Measurements from ENCODE around the gene ANGEL1.
A peak's percentile ranks its signal among the peaks of the same experiment; 100 is the strongest.

The ANGEL1 gene

GRCh38 chr14:76771437-76771980, 41.2 kb downstream of the ANGEL1 start:
- no peak overlapping the region for H3K9ac ChIP-seq (ENCODE audit: low read length in 2 of 2)
- H3K27me3 ChIP-seq (ENCODE audit: control insufficient read depth in 1 of 2, insufficient read depth in 2 of 2, low read length in 2 of 2) = no peaks in the 10 kb centered on the region
- no peaks in the 10 kb centered on the region for H3K9me3 ChIP-seq (ENCODE audit: control insufficient read depth in 2 of 2, low read length in 2 of 2)
- no peak overlapping the region for H3K27ac ChIP-seq (ENCODE audit: low read length)
- peaks cover 6% of the 10 kb centered on the region for H3K4me1 ChIP-seq (ENCODE audit: control insufficient read depth, insufficient read depth, low read length)
- H3K4me3 ChIP-seq (ENCODE audit: low read length in 2 of 2) = no peak overlapping the region
- H3K36me3 ChIP-seq (ENCODE audit: control insufficient read depth in 2 of 2, insufficient read depth in 2 of 2, low read length in 2 of 2) = no peaks in the 10 kb centered on the region

GRCh38 chr14:76770521-76771436, 41.9 kb downstream of the ANGEL1 start:
- Histone ChIP-seq H3K4me3 (ENCODE audit: low read length in 2 of 2) (no peak overlapping the region), H3K4me1 (ENCODE audit: control insufficient read depth, insufficient read depth, low read length) (peaks cover 6% of the 10 kb centered on the region), H3K9me3 (ENCODE audit: control insufficient read depth in 2 of 2, low read length in 2 of 2) (no peaks in the 10 kb centered on the region), H3K27me3 (ENCODE audit: control insufficient read depth in 1 of 2, insufficient read depth in 2 of 2, low read length in 2 of 2) (no peaks in the 10 kb centered on the region), H3K9ac (ENCODE audit: low read length in 2 of 2) (no peak overlapping the region), H3K36me3 (ENCODE audit: control insufficient read depth in 2 of 2, insufficient read depth in 2 of 2, low read length in 2 of 2) (no peaks in the 10 kb centered on the region), H3K27ac (ENCODE audit: low read length) (no peak overlapping the region)

GRCh38 chr14:76769636-76770292, 42.9 kb downstream of the ANGEL1 start:
- H3K4me3 ChIP-seq (ENCODE audit: low read length in 2 of 2) = no peak overlapping the region
- peaks cover 12% of the 10 kb centered on the region for H3K4me1 ChIP-seq (ENCODE audit: control insufficient read depth, insufficient read depth, low read length)
- no peaks in the 10 kb centered on the region for H3K9me3 ChIP-seq (ENCODE audit: control insufficient read depth in 2 of 2, low read length in 2 of 2)
- H3K27me3 ChIP-seq (ENCODE audit: control insufficient read depth in 1 of 2, insufficient read depth in 2 of 2, low read length in 2 of 2) = no peaks in the 10 kb centered on the region
- no peak overlapping the region for H3K9ac ChIP-seq (ENCODE audit: low read length in 2 of 2)
- H3K27ac ChIP-seq (ENCODE audit: low read length) = no peak overlapping the region
- H3K36me3 ChIP-seq (ENCODE audit: control insufficient read depth in 2 of 2, insufficient read depth in 2 of 2, low read length in 2 of 2) = no peaks in the 10 kb centered on the region

GRCh38 chr14:76768671-76769500, 43.8 kb downstream of the ANGEL1 start:
- peaks cover 13% of the 10 kb centered on the region for H3K4me1 ChIP-seq (ENCODE audit: control insufficient read depth, insufficient read depth, low read length)
- no peak overlapping the region for H3K9ac ChIP-seq (ENCODE audit: low read length in 2 of 2)
- no peaks in the 10 kb centered on the region for H3K36me3 ChIP-seq (ENCODE audit: control insufficient read depth in 2 of 2, insufficient read depth in 2 of 2, low read length in 2 of 2)
- no peak overlapping the region for H3K27ac ChIP-seq (ENCODE audit: low read length)
- no peaks in the 10 kb centered on the region for H3K9me3 ChIP-seq (ENCODE audit: control insufficient read depth in 2 of 2, low read length in 2 of 2)
- H3K4me3 ChIP-seq (ENCODE audit: low read length in 2 of 2) = no peak overlapping the region
- no peaks in the 10 kb centered on the region for H3K27me3 ChIP-seq (ENCODE audit: control insufficient read depth in 1 of 2, insufficient read depth in 2 of 2, low read length in 2 of 2)

GRCh38 chr14:76767681-76768656, 44.7 kb downstream of the ANGEL1 start:
- H3K4me1 ChIP-seq (ENCODE audit: control insufficient read depth, insufficient read depth, low read length) = peaks cover 20% of the 10 kb centered on the region
- no peak overlapping the region for H3K4me3 ChIP-seq (ENCODE audit: low read length in 2 of 2)
- H3K27me3 ChIP-seq (ENCODE audit: control insufficient read depth in 1 of 2, insufficient read depth in 2 of 2, low read length in 2 of 2) = no peaks in the 10 kb centered on the region
- H3K27ac ChIP-seq (ENCODE audit: low read length) = no peak overlapping the region
- no peaks in the 10 kb centered on the region for H3K36me3 ChIP-seq (ENCODE audit: control insufficient read depth in 2 of 2, insufficient read depth in 2 of 2, low read length in 2 of 2)
- no peaks in the 10 kb centered on the region for H3K9me3 ChIP-seq (ENCODE audit: control insufficient read depth in 2 of 2, low read length in 2 of 2)
- H3K9ac ChIP-seq (ENCODE audit: low read length in 2 of 2) = no peak overlapping the region

- H3K9ac ChIP-seq (ENCODE audit: low read length in 2 of 2) = no peak overlapping the region
- H3K27ac ChIP-seq (ENCODE audit: low read length) = no peak overlapping the region
- no peaks in the 10 kb centered on the region for H3K36me3 ChIP-seq (ENCODE audit: control insufficient read depth in 2 of 2, insufficient read depth in 2 of 2, low read length in 2 of 2)
- H3K27me3 ChIP-seq (ENCODE audit: control insufficient read depth in 1 of 2, insufficient read depth in 2 of 2, low read length in 2 of 2) = peaks cover 4 to 9% of the 10 kb centered on the region in 2 donors
- H3K9me3 ChIP-seq (ENCODE audit: control insufficient read depth in 2 of 2, low read length in 2 of 2) = no peaks in the 10 kb centered on the region
- peaks cover 35% of the 10 kb centered on the region for H3K4me1 ChIP-seq (ENCODE audit: control insufficient read depth, insufficient read depth, low read length)
- no peak overlapping the region for H3K4me3 ChIP-seq (ENCODE audit: low read length in 2 of 2)
Observed at GRCh38 chr14:76765461-76765931, 47.2 kb downstream of the ANGEL1 start.

GRCh38 chr14:76763096-76764041, 49.3 kb downstream of the ANGEL1 start:
- Histone ChIP-seq H3K27me3 (ENCODE audit: control insufficient read depth in 1 of 2, insufficient read depth in 2 of 2, low read length in 2 of 2) (peaks cover 4 to 9% of the 10 kb centered on the region in 2 donors), H3K27ac (ENCODE audit: low read length) (no peak overlapping the region), H3K4me3 (ENCODE audit: low read length in 2 of 2) (peak overlapping the region; percentile 10 to 81), H3K36me3 (ENCODE audit: control insufficient read depth in 2 of 2, insufficient read depth in 2 of 2, low read length in 2 of 2) (no peaks in the 10 kb centered on the region), H3K4me1 (ENCODE audit: control insufficient read depth, insufficient read depth, low read length) (peaks cover 36% of the 10 kb centered on the region), H3K9ac (ENCODE audit: low read length in 2 of 2) (no peak overlapping the region), H3K9me3 (ENCODE audit: control insufficient read depth in 2 of 2, low read length in 2 of 2) (no peaks in the 10 kb centered on the region)

- Histone ChIP-seq H3K27me3 (ENCODE audit: control insufficient read depth in 1 of 2, insufficient read depth in 2 of 2, low read length in 2 of 2) (peaks cover 4 to 9% of the 10 kb centered on the region in 2 donors), H3K9me3 (ENCODE audit: control insufficient read depth in 2 of 2, low read length in 2 of 2) (no peaks in the 10 kb centered on the region), H3K4me1 (ENCODE audit: control insufficient read depth, insufficient read depth, low read length) (peaks cover 36% of the 10 kb centered on the region), H3K4me3 (ENCODE audit: low read length in 2 of 2) (peak overlapping the region; percentile 61 to 81), H3K27ac (ENCODE audit: low read length) (no peak overlapping the region), H3K9ac (ENCODE audit: low read length in 2 of 2) (peak overlapping the region; percentile 5 to 18), H3K36me3 (ENCODE audit: control insufficient read depth in 2 of 2, insufficient read depth in 2 of 2, low read length in 2 of 2) (no peaks in the 10 kb centered on the region)
Observed at GRCh38 chr14:76762411-76763095, 50.1 kb downstream of the ANGEL1 start.
